Cortex of kidney (tissue), 1 donor: ENCODE results near the gene UNC5B.

Experiments
- DNase-seq: peaks from one replicate; lab custom pipeline; 2025; lab: John Stamatoyannopoulos, UW

UNC5B gene

DNA sequence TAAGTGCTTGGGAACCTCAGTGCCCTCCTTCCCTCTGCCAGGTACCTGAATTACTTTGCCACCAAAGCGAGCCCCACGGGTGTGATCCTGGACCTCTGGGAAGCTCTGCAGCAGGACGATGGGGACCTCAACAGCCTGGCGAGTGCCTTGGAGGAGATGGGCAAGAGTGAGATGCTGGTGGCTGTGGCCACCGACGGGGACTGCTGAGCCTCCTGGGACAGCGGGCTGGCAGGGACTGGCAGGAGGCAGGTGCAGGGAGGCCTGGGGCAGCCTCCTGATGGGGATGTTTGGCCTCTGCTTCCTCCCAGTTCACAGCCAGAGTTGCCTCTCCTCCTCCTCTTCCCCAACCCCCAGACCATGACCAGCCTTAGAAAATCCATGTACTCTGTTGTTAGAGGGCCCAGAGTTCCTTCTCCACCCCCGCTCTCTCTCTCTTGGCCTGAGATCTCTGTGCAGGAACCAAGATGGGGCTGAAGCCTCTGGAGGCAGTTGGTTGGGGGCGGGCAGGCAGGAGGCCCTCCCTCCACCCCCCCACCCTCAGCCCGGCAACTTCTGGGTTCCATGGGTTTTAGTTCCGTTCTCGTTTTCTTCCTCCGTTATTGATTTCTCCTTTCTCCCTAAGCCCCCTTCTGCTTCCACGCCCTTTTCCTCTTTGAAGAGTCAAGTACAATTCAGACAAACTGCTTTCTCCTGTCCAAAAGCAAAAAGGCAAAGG is 86.9 kb downstream of the UNC5B start:
- no peak for DNase-seq

DNA sequence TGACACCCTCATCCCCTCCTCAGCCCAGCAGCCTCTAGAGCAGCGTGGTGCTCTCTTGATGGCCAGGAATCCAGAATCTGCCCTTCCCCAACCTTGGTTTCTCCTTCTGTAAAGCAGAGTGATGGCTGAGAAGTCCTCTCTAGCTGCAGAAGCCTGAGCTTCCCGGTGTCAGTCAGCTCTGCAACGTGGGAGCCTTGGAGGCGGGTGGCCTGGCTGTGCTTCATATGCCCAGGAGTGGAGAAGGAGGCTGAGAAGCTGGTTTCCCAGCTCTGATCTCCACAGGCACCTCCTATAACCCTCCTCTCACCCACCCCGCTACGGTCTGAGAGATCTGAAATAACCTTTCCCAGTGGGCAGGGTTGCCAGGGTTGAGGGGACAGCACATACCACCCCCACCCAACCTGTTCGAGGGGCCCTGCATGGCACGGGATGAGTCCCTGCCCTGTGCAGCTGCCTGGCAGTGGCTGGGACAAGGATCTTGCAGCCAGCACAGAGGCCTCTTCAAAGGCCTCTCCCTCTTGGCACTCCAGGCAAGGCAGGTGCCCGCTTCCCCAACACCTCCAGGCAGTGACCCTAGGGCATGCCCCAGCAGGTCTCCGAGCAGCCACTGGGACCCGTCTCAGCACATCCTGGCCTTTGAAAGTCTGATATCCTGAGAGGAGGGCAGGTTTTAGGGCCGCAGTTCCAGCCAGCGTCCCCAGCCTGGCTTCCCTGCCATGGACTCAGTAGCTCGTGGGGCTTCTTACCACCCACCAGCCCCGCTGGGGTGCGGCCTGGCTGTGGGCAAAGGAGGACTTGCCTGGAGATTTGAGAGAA is 88.4 kb downstream of the UNC5B start:
- no peak for DNase-seq

DNA sequence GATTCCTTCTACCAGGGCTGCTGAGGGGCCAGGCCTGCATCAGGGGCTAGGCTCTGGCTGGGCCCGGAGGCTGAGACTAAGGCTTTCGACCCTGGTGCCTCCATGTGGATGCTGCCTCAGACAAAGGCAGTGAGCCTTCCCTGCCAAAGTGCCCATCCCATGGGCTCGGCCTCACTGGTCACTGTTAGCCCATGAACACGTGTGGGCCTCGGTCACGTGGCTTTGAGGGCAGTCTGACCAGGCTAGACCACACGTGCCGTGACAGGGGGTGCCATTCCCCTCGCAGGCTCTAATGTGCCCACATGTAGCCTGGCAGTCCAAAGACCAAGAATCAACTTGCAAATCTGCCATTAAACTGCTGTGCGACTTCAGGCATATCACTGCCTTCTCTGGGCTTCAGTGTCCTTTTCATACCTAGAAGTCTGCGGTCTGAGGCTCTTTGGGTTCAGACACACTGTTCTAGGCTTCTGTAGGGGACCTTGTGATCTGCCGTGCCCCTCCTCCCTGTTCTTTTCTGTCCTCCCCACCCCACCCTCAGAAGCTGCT is 89.1 kb downstream of the UNC5B start:
- DNase-seq: no peak

DNA sequence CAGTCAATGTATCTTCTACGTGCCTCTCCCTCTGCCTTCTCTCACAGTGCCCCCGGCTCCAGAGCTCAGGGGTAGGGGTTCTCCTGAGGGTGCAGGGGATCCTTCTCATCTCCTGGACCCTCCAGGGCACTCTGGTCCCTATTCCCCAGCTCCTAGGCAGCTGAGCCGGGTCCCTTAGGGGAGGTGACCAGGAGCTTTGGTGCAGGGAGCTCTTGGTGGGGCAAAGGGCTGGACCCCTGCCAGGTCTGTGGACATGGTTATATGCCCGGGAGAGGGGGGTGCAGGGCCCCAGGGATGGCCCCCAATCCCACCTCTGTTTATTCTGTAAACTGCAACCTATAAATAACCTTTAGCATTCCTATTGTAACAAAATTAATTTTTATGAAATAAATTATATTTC is 90.1 kb downstream of the UNC5B start:
- no peak for DNase-seq

DNA sequence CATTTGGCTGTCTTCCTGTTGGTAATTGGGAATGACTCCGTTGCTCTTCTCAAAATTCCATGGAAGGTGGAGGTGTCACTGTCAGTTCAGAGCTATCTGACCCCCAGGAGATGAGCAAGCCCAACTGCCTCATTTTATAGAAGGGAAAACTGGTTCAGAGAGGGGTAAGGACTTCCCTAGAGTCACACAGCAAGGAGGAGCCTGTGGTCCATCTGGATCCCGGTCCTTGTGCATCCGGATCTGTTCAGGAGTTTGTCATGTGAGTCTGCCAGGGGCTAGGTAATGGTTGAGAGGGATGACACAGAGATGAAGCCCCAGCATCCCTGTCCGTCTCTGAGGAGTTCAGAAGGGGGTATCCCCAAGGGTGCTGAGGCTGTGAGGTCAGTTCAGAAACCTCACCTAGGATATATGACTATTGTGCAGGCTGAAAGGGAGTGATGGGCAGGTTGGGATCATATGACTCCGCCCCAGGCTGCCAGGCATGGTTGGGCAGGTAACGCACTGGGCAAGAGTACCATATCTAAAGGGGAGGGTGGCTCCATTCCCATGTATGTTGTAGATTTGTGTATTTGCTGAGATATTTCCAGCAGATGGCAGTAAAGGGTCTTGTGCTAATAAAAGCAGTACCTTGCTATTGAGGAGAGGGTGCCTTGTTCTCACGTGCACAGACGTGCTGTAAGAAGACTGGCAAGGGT is 90.7 kb downstream of the UNC5B start:
- DNase-seq: no peak

DNA sequence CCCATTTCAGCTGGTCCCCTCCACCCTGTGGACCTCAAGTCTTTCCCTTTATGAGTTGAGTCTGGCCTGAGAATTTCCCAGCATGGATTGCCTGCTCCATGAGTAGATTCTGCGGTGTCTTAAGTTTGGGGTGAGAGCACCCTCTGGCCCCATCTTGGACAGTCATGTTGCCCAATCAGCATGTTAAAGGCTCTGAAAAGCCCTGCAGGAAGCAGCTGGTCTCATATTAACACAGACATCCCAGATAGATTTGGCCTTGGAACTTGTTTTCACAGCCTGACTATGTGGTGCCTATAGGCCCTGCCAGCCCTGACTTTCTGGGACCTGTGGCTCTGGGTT is 91.2 kb downstream of the UNC5B start:
- no peak for DNase-seq

DNA sequence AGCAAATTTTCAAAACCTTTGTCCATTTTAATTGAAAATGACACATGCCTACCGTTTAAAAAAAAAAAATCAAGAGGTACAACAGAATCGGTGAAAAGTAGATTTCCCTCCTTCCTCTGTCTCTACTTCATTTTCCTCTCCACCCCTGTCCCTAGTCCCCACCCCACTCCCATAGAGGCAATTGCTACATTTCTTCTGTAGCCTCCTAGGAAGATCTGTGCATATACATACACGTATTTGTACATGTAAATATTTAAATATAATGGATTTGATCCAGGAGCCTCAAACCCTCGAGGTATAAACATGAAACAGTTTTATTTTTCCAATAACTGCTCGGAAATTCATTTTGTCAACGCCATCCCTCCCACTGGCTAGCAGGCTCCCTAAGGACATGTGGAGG is 92.5 kb downstream of the UNC5B start:
- DNase-seq: no peak

DNA sequence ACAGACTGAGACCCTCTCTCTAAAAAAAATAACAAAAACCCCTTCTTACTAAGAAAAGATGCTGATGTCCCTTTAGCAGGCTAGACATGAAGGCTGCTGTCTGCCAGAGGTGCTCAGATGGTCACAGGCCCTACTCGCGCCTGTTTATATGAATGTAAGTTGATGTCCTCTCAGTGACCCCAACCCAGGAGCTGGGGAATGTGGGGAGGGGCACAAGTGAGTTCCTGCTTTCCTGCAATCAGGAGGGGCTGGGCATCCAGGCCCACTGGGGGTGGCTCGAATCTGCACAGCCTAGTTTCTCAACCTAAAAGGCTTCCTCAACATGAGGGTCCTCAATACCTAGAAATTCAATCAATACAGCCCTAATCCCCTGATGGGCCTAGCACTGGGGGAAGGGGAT is 94.6 kb downstream of the UNC5B start:
- DNase-seq: no peak

DNA sequence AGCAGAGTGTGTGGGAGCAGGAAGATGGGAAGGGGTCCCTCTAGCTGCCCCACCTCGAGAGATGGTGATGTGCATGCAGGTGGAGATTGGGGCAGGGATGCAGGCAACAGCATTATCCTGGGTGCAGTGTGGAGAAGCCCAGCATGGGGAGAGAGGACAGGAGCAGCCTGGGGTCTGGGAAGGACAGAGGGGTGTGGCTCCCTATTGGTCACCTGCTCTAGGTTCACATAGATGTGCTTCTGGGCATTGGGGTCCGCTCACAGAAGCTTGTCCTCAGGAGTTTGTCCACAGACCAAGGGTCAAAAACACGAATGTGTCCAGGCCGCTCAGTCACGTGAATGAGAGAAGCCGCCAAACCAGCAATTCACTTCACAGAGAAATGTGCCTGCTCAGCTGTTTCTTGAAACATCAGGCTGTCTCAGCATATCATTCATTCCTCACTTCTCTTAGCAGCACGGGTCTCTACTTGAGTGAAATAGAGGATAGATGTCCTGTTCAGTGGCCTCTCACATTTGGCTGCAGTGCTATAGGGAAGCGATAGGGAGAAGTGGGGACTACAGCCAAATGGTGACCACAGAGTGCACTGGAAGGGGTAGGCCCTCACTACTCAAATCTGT is 95.2 kb downstream of the UNC5B start:
- DNase-seq: no peak

DNA sequence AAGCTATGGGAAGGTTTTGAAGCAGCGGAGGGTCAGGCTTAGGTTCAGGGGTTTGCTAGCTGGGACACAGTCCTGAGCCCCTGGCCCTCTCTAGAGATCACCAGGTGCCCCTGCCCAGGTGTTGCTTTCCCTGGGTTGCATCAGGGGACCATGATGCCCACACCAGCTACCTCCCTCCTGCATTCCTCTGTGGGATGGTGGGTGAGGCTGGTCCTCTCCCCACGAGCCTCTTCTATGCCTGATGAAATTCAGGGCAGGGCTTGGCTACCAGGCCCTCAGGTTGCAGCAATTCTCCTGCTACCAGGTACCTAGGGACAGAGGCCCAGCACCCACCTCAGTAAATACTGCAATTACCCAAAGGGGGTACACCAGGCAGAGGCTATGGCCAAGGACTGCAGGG is 95.9 kb downstream of the UNC5B start:
- no peak for DNase-seq

DNA sequence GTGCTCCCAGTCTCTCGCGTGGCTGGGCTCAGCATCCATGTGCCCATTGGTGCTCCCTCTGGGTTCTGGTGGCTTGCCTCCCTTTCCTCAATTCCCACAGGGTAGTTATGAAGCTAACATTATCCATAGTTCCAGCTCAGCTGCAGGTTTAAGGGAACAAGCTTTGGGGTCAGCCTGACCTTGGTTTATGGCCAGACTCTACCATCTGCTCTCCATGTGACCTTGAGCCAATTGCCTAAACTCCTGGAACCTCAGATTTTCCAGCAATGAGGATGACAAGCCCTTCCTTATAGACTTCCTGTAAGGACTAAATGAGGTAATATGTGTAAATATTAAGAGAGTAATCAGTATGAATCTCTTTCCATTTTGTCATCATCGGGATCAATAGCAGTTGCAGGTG is 96.6 kb downstream of the UNC5B start:
- no peak for DNase-seq

DNA sequence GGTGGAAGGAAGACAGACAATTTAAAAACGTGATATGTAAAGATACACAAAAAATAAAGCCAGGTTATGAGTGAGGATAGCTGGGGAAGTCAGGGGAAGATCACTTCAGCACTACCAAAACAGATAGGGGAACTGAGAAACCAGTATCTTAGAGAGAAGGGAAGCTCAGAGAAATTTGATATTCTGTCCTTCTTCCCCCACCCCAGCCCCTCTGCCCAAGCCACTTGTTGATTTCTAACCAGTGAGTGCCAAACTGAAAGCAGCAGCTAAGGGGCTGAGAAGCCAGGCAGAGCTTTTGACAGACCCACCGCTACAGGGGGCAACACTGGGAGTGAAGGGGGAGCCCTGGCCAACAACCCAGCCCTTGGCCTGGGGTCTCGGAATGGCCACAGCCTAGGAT is 97.5 kb downstream of the UNC5B start:
- DNase-seq: no peak

DNA sequence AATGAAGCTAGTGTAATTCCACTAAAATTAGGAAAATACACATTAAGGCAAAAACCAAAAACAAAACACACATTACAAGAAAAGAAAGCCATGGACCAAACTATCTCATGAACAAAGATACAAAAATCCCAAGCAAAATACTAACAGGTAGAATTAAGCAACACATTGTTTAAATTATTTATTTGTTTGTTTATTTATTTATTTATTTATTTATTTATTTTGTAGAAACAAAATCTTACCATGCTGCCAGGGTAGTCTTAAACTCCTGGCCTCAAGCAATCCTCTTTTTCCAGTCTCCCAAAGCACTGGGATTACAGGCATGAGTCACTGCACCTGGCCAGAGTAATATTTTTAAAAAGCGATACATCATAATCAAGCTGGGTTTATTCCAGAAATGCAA is 99.8 kb downstream of the UNC5B start:
- no peak for DNase-seq

DNA sequence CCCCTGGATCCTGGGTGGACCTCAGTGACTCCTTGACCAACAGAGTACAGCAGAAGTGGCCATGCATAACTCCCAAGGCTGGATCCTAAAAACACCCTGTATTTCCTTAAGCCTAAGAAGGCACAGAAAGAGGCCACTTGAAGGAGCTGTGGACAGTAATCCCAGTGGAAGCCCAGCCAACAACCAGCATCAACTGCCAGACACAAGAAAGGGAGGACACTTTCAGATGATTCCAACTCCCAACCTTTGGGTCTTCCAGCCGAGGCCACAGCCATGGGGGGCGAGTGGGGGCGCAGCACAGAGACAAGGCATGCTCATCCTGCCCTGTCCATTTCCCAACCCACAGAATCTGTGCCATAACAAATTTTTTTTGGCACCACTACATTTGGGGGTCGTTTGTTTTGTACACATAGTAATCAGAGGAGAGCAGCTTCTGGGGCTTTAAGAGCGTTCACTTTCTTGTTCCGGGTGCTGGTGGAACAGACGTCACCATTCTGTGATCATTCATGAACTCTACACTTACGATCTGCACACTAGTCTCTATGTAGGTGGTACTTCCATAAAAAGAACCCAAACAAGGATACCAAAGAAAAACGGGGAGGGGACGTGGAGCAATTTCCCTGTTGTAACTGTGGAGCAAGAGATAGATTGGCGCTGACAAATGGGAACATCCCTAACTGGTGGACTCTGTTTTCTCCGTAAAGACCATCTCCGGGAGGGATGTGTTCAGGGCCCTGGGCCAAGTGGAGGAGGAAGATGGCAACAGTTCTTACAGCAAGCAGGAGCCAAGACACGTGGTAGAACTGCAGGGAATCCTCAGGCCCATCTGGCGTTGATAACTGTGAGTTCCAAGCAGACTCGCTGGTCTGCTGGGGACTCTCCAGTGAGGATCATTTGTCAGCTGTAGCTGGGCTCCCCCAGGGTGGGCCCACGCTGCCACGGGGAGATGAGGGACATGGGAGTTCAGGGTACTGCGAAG is 100.7 kb downstream of the UNC5B start:
- no peak for DNase-seq

DNA sequence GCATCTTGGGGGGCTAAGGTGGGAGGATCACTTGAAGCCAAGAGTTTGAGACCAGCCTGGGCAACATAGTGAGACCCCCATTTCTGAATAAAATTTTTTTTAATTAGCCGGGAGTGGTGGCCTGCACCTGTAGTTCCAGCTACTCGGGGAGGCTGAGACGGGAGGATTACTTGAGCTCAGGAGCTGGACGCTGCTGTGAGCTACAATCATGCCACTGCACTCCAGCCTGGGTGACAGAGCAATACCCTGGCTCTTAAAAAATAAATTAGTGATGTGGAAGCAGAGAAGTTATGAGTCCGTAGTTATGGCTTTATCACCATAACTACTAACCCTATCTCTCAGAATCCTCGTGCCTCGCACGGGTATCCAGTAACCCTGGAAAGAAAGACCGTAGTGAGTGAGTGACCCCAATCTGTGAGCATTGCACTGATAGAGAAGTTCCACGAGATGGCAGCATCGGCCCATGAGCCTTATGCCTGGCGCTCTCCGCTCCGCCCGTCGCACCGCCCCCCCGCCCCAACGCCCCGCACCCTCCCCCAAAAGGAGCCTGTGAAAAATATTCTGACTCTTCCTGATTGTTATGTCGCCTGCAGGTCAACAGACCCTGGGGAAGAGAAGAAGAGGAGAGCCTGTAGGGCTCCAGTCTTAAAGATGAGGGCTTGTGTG is 101.8 kb downstream of the UNC5B start:
- DNase-seq: no peak

DNA sequence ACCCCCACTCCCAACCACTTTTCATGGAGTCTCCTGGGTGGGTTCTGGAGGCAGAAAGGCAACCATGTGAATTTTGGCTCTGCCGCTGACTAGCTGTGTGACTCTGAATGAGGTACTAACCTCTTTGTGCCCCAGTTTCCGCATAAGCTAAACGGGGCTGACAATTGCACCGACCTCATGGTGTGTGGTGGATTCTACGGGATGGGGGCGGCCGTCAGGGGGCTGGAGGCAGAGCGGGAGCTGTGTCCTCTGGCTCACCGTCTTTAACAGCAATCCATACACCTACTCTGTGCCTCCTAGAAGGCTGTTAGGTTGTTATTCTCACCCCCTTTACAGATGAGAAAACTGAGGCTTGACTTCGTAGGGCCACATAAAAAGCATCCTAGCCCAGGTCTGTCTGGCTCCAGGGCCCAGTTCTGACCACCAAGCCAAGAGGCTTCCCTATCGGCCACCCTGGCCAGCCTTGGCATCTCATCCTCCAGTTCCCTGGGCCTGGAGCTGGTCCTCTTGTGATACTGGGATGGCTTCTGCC is 102.4 kb downstream of the UNC5B start:
- DNase-seq: no peak

DNA sequence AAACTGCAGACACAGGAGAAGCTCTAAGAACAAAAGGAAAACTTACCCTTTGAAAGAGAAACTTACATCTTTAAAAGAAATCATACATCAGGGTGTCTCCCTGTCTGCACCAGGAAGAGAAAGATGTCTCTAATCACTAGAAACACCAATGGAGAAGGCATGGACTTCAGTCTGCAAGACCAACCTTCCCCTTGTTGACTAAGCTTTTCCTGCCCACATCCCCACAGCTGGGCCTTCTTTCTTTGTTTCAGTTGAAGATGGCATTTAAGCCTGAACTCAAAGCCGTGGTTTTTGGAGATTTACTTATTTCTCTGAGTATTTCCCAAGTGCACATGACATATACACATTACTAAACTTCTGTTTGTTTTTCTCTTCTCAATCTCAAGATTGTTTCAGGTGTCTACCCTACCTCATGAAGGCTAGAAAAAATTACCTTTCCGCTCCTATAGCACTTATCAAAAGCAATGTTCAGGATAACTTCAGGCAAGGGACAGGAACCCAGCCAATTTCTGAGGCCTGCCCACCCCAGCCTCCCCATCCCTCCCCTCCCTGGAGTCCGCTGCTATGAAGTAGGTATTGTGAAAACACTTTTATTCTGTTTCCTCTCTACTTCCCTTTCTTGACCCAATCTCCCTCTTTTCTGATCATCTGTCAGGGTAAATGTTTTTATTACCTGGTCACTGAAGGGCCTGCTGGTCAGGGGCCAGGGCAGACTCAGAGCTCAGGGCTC is 103.9 kb downstream of the UNC5B start:
- no peak for DNase-seq

DNA sequence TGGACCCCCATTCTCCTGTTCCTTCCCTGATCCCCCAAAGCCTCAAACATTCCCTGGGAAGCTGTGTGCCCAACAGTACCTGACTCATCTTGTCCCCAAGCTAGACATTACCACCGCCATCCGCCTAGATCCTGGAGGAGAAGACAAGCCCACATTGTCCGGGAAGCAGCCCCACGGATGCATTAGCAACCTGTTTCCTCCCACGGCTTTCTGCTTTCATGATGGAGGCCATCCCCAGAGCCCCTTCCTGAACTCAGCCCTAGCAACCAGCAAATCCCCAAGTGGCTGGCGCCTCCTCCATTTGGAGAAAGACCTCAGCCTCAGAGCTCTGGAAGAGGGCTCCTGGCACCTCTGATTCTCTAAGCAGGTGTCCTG is 104.4 kb downstream of the UNC5B start:
- no peak for DNase-seq

DNA sequence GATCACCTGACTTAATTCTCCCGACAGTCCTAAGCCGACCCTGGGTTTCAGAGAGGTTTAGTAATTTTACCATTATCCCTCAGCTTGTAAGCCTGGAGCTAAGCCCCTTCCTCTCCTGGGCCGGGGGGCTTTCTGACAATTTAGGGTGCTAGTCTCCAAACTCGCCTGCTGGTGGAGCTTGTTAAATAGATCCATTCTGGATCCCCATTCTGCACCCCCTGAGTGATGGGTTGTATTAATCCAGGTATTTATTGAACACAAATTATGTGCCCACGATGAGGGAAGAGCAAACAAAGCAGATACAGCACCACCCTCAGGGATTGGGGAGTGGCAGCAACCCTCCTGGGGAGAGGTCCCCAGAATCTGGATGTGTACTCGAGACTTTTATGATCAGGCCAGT is 105.4 kb downstream of the UNC5B start:
- DNase-seq: no peak
